GM12874 (cell line): ENCODE measurements around the gene DYNC2H1.

Source experiments
- CTCF ChIP-seq: IDR thresholded peaks from 2 replicates; pipeline ENCODE4 v1.5.1; 2011; ENCODE audit warnings: low read depth, mild to moderate bottlenecking, control low read depth, low read length, moderate library complexity; ENCODE audit not compliant: insufficient read depth

DYNC2H1 gene

DNA sequence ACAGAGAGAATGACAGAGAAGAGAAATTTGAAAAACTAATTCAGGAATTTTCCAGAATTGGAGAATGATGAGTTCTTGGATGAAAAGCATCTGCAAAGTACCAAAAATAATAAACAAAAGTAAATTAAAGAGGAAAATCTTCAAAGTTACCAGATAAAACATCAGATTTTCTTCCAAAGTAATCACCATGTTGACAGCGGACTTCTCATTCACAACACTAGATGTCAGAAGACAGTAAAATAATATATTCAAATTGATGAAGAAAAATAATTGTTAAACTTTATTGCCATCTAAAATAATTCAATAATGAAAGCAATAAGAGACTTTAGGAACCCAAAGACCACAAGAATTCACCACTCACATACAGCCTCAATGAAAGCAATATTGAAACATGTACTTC, 355.2 kb downstream of the DYNC2H1 start:
- no peak for TF ChIP-seq CTCF

DNA sequence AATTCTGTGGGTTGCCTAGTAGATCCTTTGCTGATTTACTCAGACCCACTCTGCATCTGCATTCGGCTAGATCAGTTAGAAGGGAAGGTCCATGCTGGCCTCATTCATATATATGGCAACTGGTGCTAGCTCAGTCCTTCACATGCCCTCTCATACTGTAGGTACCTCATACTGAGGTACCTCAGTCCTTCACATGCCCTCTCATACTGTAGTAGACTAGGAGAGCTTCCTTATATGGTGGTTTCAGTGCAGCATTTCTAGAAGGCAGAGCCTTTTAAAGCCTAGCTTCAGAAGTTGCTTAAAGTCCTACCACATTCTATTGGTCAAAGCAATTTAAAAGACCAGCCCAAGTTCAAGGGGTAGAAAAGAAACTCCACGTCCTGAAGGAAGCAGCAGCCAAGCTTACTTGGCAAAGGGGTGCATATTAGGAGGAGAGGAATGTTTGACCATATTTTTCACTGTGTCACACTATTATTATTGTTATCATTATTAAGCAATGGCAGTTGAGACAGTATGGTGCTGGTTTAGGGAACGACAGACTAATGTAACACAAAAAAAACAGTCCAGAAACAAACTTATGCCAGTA, 356.4 kb downstream of the DYNC2H1 start:
- TF ChIP-seq CTCF, result no peak

- TF ChIP-seq CTCF, result no peak
Observed at GRCh38 chr11:103471546-103471945, 362.3 kb downstream of the DYNC2H1 start.

- TF ChIP-seq CTCF, result no peak
Observed at GRCh38 chr11:103476874-103477273, 367.6 kb downstream of the DYNC2H1 start.

GRCh38 chr11:103480421-103480820, 371.2 kb downstream of the DYNC2H1 start:
- no peak for TF ChIP-seq CTCF

GRCh38 chr11:103483996-103484395, 374.8 kb downstream of the DYNC2H1 start:
- no peak for TF ChIP-seq CTCF

- TF ChIP-seq CTCF, result no peak
Observed at GRCh38 chr11:103484545-103484944, 375.3 kb downstream of the DYNC2H1 start.
